Measurements from ENCODE around the gene PIGN.
A peak's percentile ranks its signal among the peaks of the same experiment; 100 is the strongest.

The PIGN gene

GRCh38 chr18:62011416-62011815, 175.4 kb downstream of the PIGN start:
- H3K27me3 Mint-ChIP-seq (ENCODE audit: low read depth), result peaks cover 11% of the 10 kb centered on the region
- H3K4me3 Mint-ChIP-seq, result no peak overlapping the region
- no peaks in the 10 kb centered on the region for H3K36me3 Mint-ChIP-seq (ENCODE audit: low read depth)
- H3K4me1 Mint-ChIP-seq (ENCODE audit: low read depth), result no peaks in the 10 kb centered on the region
- H3K27ac Mint-ChIP-seq, result no peak overlapping the region
- peaks cover 3% of the 10 kb centered on the region for H3K9me3 Mint-ChIP-seq

- Mint-ChIP-seq H3K4me1 (ENCODE audit: low read depth) (no peaks in the 10 kb centered on the region), H3K27ac (no peak overlapping the region), H3K36me3 (ENCODE audit: low read depth) (no peaks in the 10 kb centered on the region), H3K27me3 (ENCODE audit: low read depth) (peaks cover 11% of the 10 kb centered on the region), H3K9me3 (peaks cover 8% of the 10 kb centered on the region), H3K4me3 (no peak overlapping the region)
Observed at GRCh38 chr18:62009521-62009920, 177.3 kb downstream of the PIGN start.

GRCh38 chr18:62001396-62001795, 185.5 kb downstream of the PIGN start:
- H3K27me3 Mint-ChIP-seq (ENCODE audit: low read depth), result no peaks in the 10 kb centered on the region
- peaks cover 38% of the 10 kb centered on the region for H3K9me3 Mint-ChIP-seq
- no peak overlapping the region for H3K4me3 Mint-ChIP-seq
- peaks cover 3% of the 10 kb centered on the region for H3K4me1 Mint-ChIP-seq (ENCODE audit: low read depth)
- H3K27ac Mint-ChIP-seq, result no peak overlapping the region
- peaks cover 7% of the 10 kb centered on the region for H3K36me3 Mint-ChIP-seq (ENCODE audit: low read depth)

- H3K27me3 Mint-ChIP-seq (ENCODE audit: low read depth), result no peaks in the 10 kb centered on the region
- H3K4me1 Mint-ChIP-seq (ENCODE audit: low read depth), result peaks cover 3% of the 10 kb centered on the region
- no peak overlapping the region for H3K4me3 Mint-ChIP-seq
- H3K9me3 Mint-ChIP-seq, result peaks cover 29% of the 10 kb centered on the region
- H3K36me3 Mint-ChIP-seq (ENCODE audit: low read depth), result peaks cover 7% of the 10 kb centered on the region
- H3K27ac Mint-ChIP-seq, result no peak overlapping the region
Observed at GRCh38 chr18:61998957-61999356, 187.9 kb downstream of the PIGN start.

GRCh38 chr18:61998335-61998734, 188.5 kb downstream of the PIGN start:
- H3K27ac Mint-ChIP-seq, result no peak overlapping the region
- no peaks in the 10 kb centered on the region for H3K27me3 Mint-ChIP-seq (ENCODE audit: low read depth)
- peaks cover 3% of the 10 kb centered on the region for H3K4me1 Mint-ChIP-seq (ENCODE audit: low read depth)
- no peak overlapping the region for H3K4me3 Mint-ChIP-seq
- peaks cover 7% of the 10 kb centered on the region for H3K36me3 Mint-ChIP-seq (ENCODE audit: low read depth)
- peaks cover 27% of the 10 kb centered on the region for H3K9me3 Mint-ChIP-seq

GRCh38 chr18:61995618-61996017, 191.2 kb downstream of the PIGN start:
- peaks cover 3% of the 10 kb centered on the region for H3K4me1 Mint-ChIP-seq (ENCODE audit: low read depth)
- no peak overlapping the region for H3K4me3 Mint-ChIP-seq
- H3K36me3 Mint-ChIP-seq (ENCODE audit: low read depth), result peaks cover 7% of the 10 kb centered on the region

GRCh38 chr18:61993831-61994230, 193.0 kb downstream of the PIGN start:
- Mint-ChIP-seq H3K36me3 (ENCODE audit: low read depth) (no peaks in the 10 kb centered on the region), H3K4me1 (ENCODE audit: low read depth) (peaks cover 1% of the 10 kb centered on the region), H3K27ac (no peak overlapping the region), H3K4me3 (no peak overlapping the region), H3K27me3 (ENCODE audit: low read depth) (no peaks in the 10 kb centered on the region), H3K9me3 (no peaks in the 10 kb centered on the region)

More at GRCh38 chr18:61995618-61996017, 191.2 kb downstream of the PIGN start:
- H3K9me3 Mint-ChIP-seq, result peaks cover 11% of the 10 kb centered on the region
- H3K27ac Mint-ChIP-seq, result no peak overlapping the region
- no peaks in the 10 kb centered on the region for H3K27me3 Mint-ChIP-seq (ENCODE audit: low read depth)

GRCh38 chr18:61992923-61993322, 193.9 kb downstream of the PIGN start:
- no peaks in the 10 kb centered on the region for H3K36me3 Mint-ChIP-seq (ENCODE audit: low read depth)
- H3K9me3 Mint-ChIP-seq, result no peaks in the 10 kb centered on the region
- H3K27ac Mint-ChIP-seq, result no peak overlapping the region
- H3K4me3 Mint-ChIP-seq, result no peak overlapping the region
- no peaks in the 10 kb centered on the region for H3K27me3 Mint-ChIP-seq (ENCODE audit: low read depth)
- H3K4me1 Mint-ChIP-seq (ENCODE audit: low read depth), result no peaks in the 10 kb centered on the region

GRCh38 chr18:61992285-61992684, 194.6 kb downstream of the PIGN start:
- Mint-ChIP-seq H3K36me3 (ENCODE audit: low read depth) (no peaks in the 10 kb centered on the region), H3K9me3 (no peaks in the 10 kb centered on the region), H3K27me3 (ENCODE audit: low read depth) (no peaks in the 10 kb centered on the region), H3K4me3 (no peak overlapping the region), H3K4me1 (ENCODE audit: low read depth) (no peaks in the 10 kb centered on the region), H3K27ac (no peak overlapping the region)

GRCh38 chr18:61991836-61992235, 195.0 kb downstream of the PIGN start:
- Mint-ChIP-seq H3K27me3 (ENCODE audit: low read depth) (no peaks in the 10 kb centered on the region), H3K4me1 (ENCODE audit: low read depth) (no peaks in the 10 kb centered on the region), H3K36me3 (ENCODE audit: low read depth) (no peaks in the 10 kb centered on the region), H3K4me3 (no peak overlapping the region), H3K27ac (peak overlapping the region; percentile 15), H3K9me3 (no peaks in the 10 kb centered on the region)

GRCh38 chr18:61991201-61991600, 195.7 kb downstream of the PIGN start:
- no peak overlapping the region for H3K4me3 Mint-ChIP-seq
- H3K4me1 Mint-ChIP-seq (ENCODE audit: low read depth), result no peaks in the 10 kb centered on the region
- H3K27me3 Mint-ChIP-seq (ENCODE audit: low read depth), result no peaks in the 10 kb centered on the region
- H3K27ac Mint-ChIP-seq, result no peak overlapping the region
- no peaks in the 10 kb centered on the region for H3K9me3 Mint-ChIP-seq
- H3K36me3 Mint-ChIP-seq (ENCODE audit: low read depth), result no peaks in the 10 kb centered on the region

Measured in T-helper 1 cell treated with Interleukin-12 subunit alpha and Interleukin-12 subunit beta and Interleukin-4 antibody, amounts not matched to agents 30 μg/mL and 1 μg/mL, for 36 hours (primary cell).